Measurements from ENCODE around the gene ANXA4.

- TF ChIP-seq, protein P1, sequence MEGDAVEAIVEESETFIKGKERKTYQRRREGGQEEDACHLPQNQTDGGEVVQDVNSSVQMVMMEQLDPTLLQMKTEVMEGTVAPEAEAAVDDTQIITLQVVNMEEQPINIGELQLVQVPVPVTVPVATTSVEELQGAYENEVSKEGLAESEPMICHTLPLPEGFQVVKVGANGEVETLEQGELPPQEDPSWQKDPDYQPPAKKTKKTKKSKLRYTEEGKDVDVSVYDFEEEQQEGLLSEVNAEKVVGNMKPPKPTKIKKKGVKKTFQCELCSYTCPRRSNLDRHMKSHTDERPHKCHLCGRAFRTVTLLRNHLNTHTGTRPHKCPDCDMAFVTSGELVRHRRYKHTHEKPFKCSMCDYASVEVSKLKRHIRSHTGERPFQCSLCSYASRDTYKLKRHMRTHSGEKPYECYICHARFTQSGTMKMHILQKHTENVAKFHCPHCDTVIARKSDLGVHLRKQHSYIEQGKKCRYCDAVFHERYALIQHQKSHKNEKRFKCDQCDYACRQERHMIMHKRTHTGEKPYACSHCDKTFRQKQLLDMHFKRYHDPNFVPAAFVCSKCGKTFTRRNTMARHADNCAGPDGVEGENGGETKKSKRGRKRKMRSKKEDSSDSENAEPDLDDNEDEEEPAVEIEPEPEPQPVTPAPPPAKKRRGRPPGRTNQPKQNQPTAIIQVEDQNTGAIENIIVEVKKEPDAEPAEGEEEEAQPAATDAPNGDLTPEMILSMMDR (IDR thresholded peaks at IDR 0.05) = no peak
- TF ChIP-seq EZH2 (IDR thresholded peaks at IDR 0.05) = no peak
These were observed 121.4 kb downstream of the ANXA4 start for GRCh38 chr2:69863298-69863697.
